Skeletal muscle satellite cell (primary cell): ENCODE data around the gene SORCS2.

Experiments used
- H3K27me3 ChIP-seq: 2 replicates; pipeline ENCODE4 v1.7.0; 2013; ENCODE audit warnings: low read length; ENCODE audit not compliant: control insufficient read depth, insufficient read depth
- H3K36me3 ChIP-seq: 2 replicates; pipeline ENCODE4 v1.7.0; 2013; ENCODE audit warnings: mild to moderate bottlenecking, control low read depth, low read length; ENCODE audit not compliant: insufficient read depth
- H3K4me1 ChIP-seq: 2 replicates; pipeline ENCODE4 v1.7.0; 2013; ENCODE audit warnings: low read length; ENCODE audit not compliant: control insufficient read depth, insufficient read depth
- H3K4me2 ChIP-seq: 2 replicates; pipeline ENCODE4 v1.7.0; 2013; ENCODE audit warnings: mild to moderate bottlenecking, low read length
- H3K4me3 ChIP-seq: 2 replicates; pipeline ENCODE4 v1.7.0; 2013; ENCODE audit warnings: low read length
- H3K9ac ChIP-seq: 2 replicates; pipeline ENCODE4 v1.7.0; 2013; ENCODE audit warnings: mild to moderate bottlenecking, low read depth, low read length, moderate library complexity
- H3K9me3 ChIP-seq: replicated peaks from 2 replicates; pipeline ENCODE4 v1.7.0; 2013; ENCODE audit warnings: mild to moderate bottlenecking, control low read depth, low read length

SORCS2 gene

DNA sequence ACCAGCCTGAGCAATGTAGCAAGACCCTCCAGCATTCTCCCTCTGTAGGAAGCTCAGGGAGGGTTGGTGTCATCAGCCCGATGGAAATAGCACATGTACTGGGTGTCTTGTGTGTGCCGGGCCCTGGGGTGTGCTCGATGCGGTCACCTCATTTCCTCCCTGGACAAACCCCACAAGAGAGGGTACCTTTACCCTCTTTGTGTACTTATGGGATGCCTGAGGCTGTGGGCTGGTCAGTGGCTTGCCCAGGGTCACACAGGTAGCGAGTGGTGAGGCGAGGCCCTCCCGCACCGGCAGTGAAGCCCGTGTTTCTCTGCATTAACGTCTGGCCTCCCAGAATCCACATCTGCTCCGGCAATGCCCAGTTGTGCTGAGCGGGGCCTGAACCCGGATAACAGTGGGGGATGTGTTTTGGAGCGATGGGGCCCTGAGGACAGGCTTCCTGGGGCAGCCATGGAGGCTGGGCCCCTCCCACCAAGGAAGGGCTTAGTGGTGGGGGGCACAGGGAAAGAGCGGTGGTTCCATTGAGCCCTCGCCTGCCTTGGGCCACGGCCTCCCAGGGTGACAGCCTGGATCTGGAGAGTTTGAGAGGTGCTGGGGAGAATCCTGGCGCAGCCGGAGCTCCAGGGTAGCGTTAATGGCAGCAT lies 234.3 kb downstream of the SORCS2 start:
- H3K4me3 ChIP-seq: no peak overlapping the region
- H3K9me3 ChIP-seq: no peaks in the 10 kb centered on the region
- no peak overlapping the region for H3K9ac ChIP-seq
- H3K36me3 ChIP-seq: no peaks in the 10 kb centered on the region
- peaks cover 12% of the 10 kb centered on the region for H3K27me3 ChIP-seq
- no peaks in the 10 kb centered on the region for H3K4me1 ChIP-seq
- H3K4me2 ChIP-seq: no peak overlapping the region

DNA sequence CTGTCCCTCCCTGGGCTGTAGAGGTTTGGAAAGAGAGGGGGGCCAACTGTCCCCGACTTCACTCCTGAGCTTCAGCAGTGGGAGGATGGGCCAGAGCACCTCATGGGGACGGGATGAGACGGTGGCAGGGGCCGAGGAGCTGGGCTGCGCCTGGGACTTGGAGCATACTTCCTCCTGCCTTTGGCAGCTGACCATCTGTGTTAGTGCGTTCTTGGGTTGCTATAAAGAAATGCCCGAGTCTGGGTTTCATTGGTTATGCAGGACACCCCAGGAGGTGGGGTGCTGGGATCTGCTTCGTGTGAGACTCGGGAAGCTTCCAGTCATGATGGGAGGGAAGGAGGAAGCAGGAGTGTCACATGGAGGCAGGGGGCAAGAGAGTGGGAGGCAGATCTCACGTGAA lies 235.0 kb downstream of the SORCS2 start:
- H3K9me3 ChIP-seq: no peaks in the 10 kb centered on the region

DNA sequence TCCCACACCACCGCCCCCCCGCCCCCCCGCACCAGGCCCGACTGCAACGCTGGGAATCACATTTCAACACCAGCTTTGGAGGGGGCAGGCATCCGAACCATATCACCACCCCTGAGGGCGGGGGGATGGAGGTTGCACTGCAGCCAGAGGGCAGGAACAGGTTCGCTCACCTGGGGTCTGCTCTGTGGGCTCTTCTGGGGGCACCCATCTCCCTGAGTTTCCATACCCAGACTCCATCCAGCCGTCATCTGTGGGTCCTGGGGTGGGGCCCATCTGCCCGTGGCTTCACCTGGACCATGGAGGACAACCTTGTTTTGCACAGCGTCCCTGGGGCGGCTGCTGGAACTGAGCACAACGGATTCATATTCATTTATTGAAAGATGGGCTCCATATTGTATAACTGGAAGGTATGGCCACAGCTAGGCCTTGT lies 235.5 kb downstream of the SORCS2 start:
- H3K4me3 ChIP-seq: no peak overlapping the region

More for the DNA sequence above, 235.0 kb downstream of the SORCS2 start:
- Histone ChIP-seq H3K4me2 (no peak overlapping the region), H3K27me3 (peaks cover 12% of the 10 kb centered on the region), H3K4me1 (no peaks in the 10 kb centered on the region), H3K36me3 (no peaks in the 10 kb centered on the region), H3K9ac (no peak overlapping the region), H3K4me3 (no peak overlapping the region)

DNA sequence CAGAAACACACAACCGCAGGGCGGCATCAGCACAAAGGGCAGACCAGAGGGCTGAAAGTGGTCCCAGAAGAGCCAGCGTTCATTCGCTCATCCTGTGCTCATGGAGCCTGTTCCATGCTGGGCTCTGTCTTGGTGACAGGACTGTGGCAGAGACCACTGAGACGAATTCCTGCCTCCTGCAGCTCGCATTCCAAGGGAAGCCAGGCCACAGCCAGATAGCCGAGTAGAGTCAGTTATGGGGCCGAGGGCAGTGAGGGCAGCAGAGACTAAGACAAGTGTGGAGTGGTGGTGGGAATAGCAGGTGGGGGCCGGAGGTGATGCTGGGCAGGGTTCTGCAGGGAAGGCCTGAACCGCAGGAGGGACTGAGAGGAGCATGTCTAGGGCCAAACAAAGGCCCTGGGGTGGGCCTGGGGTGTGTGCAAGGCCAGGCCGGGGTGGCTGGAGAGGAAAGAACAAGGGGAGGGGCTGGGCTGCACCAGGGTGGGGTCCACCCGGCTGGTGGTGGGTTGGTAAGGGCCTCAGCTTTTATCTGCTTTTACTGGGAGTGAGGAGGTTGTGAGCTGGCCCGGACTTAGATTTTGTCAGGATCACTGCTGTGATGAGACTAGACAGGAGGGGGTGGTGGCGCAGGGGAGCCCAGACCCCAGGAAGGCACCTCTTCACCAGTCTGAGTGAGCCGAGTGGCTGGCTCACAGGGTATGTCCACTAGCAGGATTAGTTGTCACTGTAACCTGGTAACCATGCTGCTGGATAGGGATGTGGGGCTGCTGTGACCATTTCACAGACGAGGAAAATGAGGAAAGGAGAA lies 236.1 kb downstream of the SORCS2 start:
- H3K9ac ChIP-seq: no peak overlapping the region
- no peak overlapping the region for H3K4me3 ChIP-seq
- H3K36me3 ChIP-seq: no peaks in the 10 kb centered on the region
- no peaks in the 10 kb centered on the region for H3K4me1 ChIP-seq
- no peaks in the 10 kb centered on the region for H3K9me3 ChIP-seq
- H3K4me2 ChIP-seq: no peak overlapping the region
- peaks cover 10% of the 10 kb centered on the region for H3K27me3 ChIP-seq

More for the DNA sequence above, 235.5 kb downstream of the SORCS2 start:
- Histone ChIP-seq H3K4me2 (no peak overlapping the region), H3K27me3 (peaks cover 12% of the 10 kb centered on the region), H3K9me3 (no peaks in the 10 kb centered on the region), H3K4me1 (no peaks in the 10 kb centered on the region), H3K36me3 (no peaks in the 10 kb centered on the region), H3K9ac (no peak overlapping the region)

DNA sequence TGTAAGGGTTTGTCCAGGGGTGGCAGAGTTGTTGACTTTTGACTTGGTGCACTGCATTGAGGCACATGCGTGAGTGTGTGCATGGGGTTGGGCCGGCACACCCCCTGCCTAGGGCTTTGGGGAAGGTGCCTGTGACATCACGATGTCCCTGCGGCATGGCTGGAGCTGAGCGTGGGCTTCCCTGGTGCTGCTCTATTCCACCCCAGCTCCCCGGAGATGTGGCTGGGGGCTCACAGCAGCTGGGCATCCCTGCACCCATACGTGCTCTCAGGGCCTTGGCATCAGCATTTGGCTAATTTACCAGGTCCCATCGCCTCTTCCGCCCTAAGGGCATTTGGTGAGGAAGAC lies 236.7 kb downstream of the SORCS2 start:
- Histone ChIP-seq H3K4me3 (no peak overlapping the region), H3K4me2 (no peak overlapping the region), H3K4me1 (no peaks in the 10 kb centered on the region), H3K27me3 (peaks cover 4% of the 10 kb centered on the region), H3K9me3 (no peaks in the 10 kb centered on the region), H3K36me3 (no peaks in the 10 kb centered on the region), H3K9ac (no peak overlapping the region)

DNA sequence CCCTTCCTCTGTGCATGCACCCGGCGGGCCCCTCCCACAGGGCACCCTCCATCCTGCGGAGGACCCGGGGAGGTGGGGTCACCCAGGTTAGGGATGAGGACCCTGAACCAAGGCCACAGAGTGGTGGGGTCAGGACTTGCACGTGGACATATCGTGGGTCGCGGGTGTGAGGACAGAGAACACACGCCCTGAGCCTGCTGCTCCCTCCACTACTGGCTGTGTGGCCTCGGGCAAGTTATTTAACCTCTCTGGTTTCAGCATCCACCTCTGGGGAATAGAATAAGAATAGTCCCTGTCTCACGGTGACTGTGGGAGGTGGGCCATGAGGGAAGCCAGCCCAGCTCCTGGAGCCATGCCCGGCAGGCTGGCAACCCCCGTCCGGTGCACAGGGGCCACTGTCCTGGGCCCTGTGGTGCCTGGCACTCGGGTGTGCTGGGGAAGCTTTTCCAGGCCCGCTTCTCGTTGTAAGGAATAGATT lies 237.3 kb downstream of the SORCS2 start:
- no peaks in the 10 kb centered on the region for H3K4me1 ChIP-seq
- H3K4me3 ChIP-seq: no peak overlapping the region
- H3K4me2 ChIP-seq: no peak overlapping the region
- no peaks in the 10 kb centered on the region for H3K27me3 ChIP-seq
- no peaks in the 10 kb centered on the region for H3K9me3 ChIP-seq
- no peak overlapping the region for H3K9ac ChIP-seq
- no peaks in the 10 kb centered on the region for H3K36me3 ChIP-seq

DNA sequence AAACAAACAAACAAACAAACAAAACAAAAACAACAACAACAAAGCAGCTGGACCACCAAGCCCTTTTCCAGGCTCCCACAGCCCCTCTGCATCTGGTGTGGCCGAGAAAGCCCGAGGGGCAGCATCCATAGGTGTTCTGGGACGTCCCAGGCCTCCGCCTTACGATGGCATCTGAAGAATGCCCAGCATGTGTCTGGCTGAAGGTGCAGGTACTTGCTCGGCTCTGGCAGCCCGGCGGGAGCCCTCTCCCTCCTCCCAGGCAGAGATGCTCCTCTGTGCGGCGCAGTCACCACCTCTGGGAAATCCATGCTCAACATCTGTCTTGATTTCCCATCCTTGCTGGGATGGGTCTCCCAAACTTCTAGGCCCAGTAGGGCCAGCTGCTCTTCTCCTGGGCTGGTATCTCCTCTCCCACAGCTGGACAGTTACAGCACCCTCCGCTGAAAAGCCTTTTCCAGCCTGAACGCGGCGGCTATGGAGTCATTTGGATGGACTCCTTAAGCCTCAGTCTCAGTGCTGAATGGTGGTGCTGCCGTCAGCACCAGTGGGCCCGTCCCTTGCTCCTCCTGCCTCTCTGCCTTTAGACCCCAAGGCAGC lies 238.1 kb downstream of the SORCS2 start:
- Histone ChIP-seq H3K9ac (no peak overlapping the region), H3K9me3 (no peaks in the 10 kb centered on the region), H3K36me3 (no peaks in the 10 kb centered on the region), H3K27me3 (no peaks in the 10 kb centered on the region), H3K4me1 (no peaks in the 10 kb centered on the region), H3K4me3 (no peak overlapping the region), H3K4me2 (no peak overlapping the region)

DNA sequence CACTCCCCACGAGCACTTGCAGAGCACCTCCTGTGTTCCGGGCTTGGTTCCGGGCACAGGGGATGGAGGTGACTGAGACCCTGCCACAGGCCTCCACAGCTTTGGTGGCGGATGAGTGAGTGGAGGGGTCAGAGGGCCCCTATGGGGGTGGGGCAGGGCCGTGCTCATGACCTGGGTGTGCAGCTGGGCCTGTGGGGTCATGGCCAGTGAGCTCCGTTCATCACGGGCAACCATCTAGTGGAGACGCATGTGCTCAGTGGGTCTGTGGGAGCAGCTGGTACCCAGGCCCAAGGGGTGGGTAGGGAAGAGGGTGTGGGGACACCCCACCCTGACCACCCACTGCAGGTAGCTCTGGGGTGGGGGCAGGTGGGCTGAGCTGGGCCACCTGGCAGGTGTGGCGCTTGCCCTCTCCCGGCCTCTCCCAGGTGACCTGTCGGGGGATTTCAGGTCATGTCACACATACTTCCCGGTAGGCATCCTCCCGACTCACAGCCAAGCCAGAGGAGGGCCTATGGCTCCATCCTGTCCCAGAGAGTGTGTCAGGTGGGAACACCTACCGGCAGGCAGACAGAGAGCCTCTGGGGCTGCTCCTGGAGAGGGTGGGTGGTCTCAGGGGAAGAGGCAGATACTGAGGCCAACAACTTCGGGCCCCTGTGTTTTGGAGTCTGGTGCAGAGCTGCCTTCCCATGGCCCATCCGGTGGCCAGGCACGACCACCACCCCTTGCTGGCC lies 238.8 kb downstream of the SORCS2 start:
- Histone ChIP-seq H3K4me1 (no peaks in the 10 kb centered on the region), H3K36me3 (no peaks in the 10 kb centered on the region), H3K4me2 (no peak overlapping the region), H3K9me3 (no peaks in the 10 kb centered on the region), H3K27me3 (no peaks in the 10 kb centered on the region), H3K4me3 (no peak overlapping the region), H3K9ac (no peak overlapping the region)

DNA sequence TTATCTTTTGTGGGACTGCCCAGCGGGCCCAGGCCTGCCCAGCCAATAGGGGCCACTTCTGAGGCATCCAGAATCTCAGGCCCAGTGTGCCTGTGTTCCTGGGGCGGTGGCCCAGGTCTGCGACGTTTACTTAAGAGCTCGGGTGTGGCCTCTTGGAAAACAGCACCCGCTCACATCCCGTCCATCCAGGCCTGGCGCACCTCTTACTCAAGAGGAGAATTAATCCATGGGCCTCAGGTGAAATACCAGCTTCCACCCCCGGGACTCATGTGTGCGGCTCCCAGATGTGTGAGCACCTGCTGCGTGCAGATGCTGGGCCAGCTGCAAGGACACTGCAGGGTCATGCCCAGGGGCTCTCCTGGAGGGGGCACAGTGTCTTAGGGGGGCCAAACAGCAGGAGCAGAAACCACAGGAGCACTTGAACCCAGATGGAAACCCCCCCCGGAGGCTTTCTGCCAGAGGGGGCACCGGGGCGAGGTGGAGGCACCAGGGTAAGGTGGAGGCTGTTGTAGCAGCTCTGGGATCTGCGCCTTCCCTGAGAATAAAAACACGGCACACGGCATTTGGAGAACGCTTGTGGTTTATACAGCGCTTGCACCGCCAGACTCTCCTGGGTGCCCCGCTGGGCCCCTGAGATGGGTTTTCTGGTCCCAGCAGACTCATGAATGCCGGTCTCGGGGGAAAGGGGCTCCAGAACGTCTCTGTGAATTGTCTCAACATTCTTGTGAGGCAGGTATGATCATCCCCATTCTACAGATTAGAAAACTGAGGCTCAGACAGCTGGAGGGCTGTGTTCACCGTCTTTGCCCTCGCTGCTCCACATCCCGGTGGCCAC lies 239.6 kb downstream of the SORCS2 start:
- Histone ChIP-seq H3K36me3 (no peaks in the 10 kb centered on the region), H3K9me3 (no peaks in the 10 kb centered on the region), H3K27me3 (no peaks in the 10 kb centered on the region), H3K9ac (no peak overlapping the region), H3K4me1 (no peaks in the 10 kb centered on the region), H3K4me2 (no peak overlapping the region), H3K4me3 (no peak overlapping the region)

DNA sequence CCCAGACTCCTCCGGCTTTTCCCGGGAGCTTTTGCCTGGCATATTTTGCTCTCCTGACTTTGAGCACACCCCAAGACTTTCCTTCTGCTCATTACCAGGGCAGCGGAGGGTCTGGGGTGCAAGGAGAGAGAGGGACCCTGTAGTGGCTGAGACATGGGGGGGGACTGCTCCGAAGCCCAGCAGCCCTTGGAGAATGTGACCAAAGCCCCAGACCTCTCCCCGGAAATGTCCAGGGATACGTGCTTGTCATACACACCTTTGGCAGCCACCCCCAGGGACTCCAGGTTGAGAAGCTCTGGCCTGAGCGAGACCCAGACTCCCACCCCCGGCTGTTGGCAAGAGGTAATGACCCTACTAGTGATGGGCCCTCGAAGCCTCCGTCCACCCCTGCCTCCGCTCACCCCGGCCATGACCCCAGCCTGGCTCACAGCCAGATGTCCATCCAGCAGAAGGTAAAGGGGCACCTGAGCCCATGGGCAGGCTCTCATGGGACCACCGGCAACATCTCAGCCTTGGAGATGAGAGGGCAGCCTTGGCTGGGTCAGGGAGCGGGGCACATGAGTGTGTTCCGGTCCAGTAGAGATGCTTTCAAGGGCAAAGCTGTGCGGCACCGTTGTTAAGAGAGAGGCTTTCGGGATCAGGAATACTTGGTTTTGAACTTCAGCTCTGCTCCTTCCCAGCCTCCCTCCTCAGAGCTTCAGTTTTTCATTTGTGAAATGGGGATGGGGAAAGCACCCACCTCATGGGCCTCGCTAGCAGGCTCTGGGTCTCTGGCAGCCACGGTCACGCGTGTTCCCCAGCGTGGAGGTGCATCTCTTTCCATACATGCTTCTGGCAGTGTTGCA lies 240.4 kb downstream of the SORCS2 start:
- Histone ChIP-seq H3K36me3 (no peaks in the 10 kb centered on the region), H3K4me3 (no peak overlapping the region), H3K9ac (no peak overlapping the region), H3K9me3 (no peaks in the 10 kb centered on the region), H3K27me3 (no peaks in the 10 kb centered on the region), H3K4me1 (no peaks in the 10 kb centered on the region), H3K4me2 (no peak overlapping the region)
